Common myeloid progenitor, CD34-positive (primary cell): ENCODE results near the gene CD99L2.

Experiments used
- CTCF ChIA-PET: fragments of 350-600 bp; sonication (Branson Sonifier 250); formaldehyde crosslinking; loops from one replicate; lab custom pipeline; 2021; ENCODE audit warnings: antibody characterized with exemption; lab: Charles Lee
- POLR2A ChIA-PET: fragments of 350-600 bp; sonication (Branson Sonifier 250); formaldehyde crosslinking; loops from one replicate; lab custom pipeline; 2021; ENCODE audit warnings: antibody characterized with exemption; lab: Charles Lee
- DNase-seq, 3 donors: peaks; one replicate each; pipeline versions ENCODE4 v3.0.0 to v3.0.0-alpha.2; 2013
- H3K27ac ChIP-seq, 2 experiments: 1 replicate in 1 of 2; 2 replicates in 1 of 2; pipeline ENCODE4 v1.7.0; 2013; ENCODE audit warnings: inconsistent platforms in 2 of 2, low read length in 2 of 2, mild to moderate bottlenecking in 2 of 2, low read depth in 1 of 2, moderate library complexity in 1 of 2; ENCODE audit not compliant: severe bottlenecking in 2 of 2, insufficient read depth in 1 of 2, poor library complexity in 1 of 2
- H3K27me3 ChIP-seq, 5 experiments: replicated peaks in 2 of 5; 1 replicate in 3 of 5; 2 replicates in 2 of 5; pipeline versions ENCODE4 v1.6.1 to v1.7.0; 2013; ENCODE audit warnings: low read length in 4 of 5, mild to moderate bottlenecking in 2 of 5, moderate library complexity in 2 of 5, inconsistent platforms in 1 of 5; ENCODE audit not compliant: insufficient read depth in 5 of 5, control insufficient read depth in 4 of 5
- H3K36me3 ChIP-seq, 4 experiments: 1 replicate in 2 of 4; 2 replicates in 2 of 4; pipeline versions ENCODE4 v1.6.1 to v1.7.0; 2013; ENCODE audit warnings: low read length in 3 of 4, control low read depth in 1 of 4, mild to moderate bottlenecking in 1 of 4; ENCODE audit not compliant: control insufficient read depth in 4 of 4, insufficient read depth in 4 of 4
- H3K4me1 ChIP-seq, 4 experiments: 1 replicate in 3 of 4; 2 replicates in 1 of 4; pipeline versions ENCODE4 v1.6.1 to v1.7.1; 2013; ENCODE audit warnings: low read length in 3 of 4, mild to moderate bottlenecking in 3 of 4, control low read depth in 1 of 4, inconsistent platforms in 1 of 4, moderate library complexity in 1 of 4; ENCODE audit not compliant: control insufficient read depth in 4 of 4, insufficient read depth in 4 of 4; ENCODE audit errors: control extremely low read depth in 1 of 4
- H3K4me3 ChIP-seq, 7 experiments: 1 replicate in 4 of 7; 2 replicates in 3 of 7; pipeline versions ENCODE4 v1.5.1 to v1.7.0; 2013; ENCODE audit warnings: mild to moderate bottlenecking in 7 of 7, low read length in 6 of 7, moderate library complexity in 6 of 7, inconsistent platforms in 2 of 7, low read depth in 2 of 7, control low read depth in 1 of 7; ENCODE audit not compliant: insufficient read depth in 4 of 7, control insufficient read depth in 1 of 7; ENCODE audit errors: extremely low read depth in 1 of 7
- H3K9me3 ChIP-seq, 5 experiments: 1 replicate in 4 of 5; 2 replicates in 1 of 5; pipeline versions ENCODE4 v1.6.1 to v1.7.1; 2013; ENCODE audit warnings: low read length in 4 of 5, mild to moderate bottlenecking in 2 of 5, inconsistent platforms in 1 of 5, low read depth in 1 of 5, moderate library complexity in 1 of 5; ENCODE audit not compliant: control insufficient read depth in 4 of 5, insufficient read depth in 2 of 5; ENCODE audit errors: control extremely low read depth in 1 of 5
- WGBS: methylation state at CpG from one replicate; pipeline ENCODE4 v1.1.5; 2013; ENCODE audit not compliant: insufficient coverage; 5-methylcytosine and 5-hydroxymethylcytosine counted together

The CD99L2 gene

DNA sequence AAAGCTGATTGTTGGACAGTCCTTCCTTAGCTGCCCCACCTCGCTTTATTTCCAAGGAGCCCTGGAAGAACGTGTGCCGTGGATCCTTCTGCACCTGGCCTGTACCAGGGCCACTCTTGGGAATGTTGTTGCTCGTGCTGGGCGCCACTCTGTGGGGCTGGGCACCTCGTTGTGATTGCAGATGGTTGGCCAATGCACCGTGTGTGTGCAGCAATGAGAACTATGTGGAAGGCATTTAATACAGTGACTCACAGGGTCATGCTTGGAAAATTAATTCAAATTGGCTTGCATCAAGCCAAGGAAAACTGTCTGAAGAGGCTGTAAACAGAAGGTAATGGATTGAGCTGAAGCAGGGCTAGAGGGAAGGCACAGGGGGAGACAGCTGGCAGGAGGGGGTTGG lies 37.0 kb upstream of the CD99L2 start:
- H3K27me3 ChIP-seq: peaks cover 0 to 8% (median 0%) of the 10 kb centered on the region in 5 experiments

DNA sequence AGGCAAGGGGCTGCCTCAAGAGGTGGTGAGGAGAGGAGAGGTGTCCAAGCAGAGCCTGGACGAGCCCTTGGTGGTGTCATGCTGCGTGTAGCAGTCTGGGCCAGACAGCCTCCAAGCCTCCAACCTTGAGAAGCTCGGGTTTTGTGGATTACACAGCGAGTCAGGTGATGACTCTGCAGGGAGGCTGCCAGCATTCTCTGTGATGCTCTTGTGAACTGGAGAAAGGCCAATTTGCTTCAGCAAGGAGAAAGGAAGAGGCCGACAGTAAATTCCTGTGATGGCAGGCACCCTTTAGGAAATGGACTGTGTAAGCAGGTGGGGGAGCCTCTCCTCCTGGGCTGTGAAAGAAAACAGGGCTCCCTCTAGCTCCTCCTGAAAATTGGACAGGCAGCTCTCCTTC lies 36.0 kb upstream of the CD99L2 start:
- no peak for DNase-seq
- no peaks in the 10 kb centered on the region for H3K36me3 ChIP-seq
- CTCF ChIA-PET: no interaction called here

More for the DNA sequence above, 37.0 kb upstream of the CD99L2 start:
- 78% methylated on average over 7 of the region's 7 CpGs for WGBS
- Histone ChIP-seq H3K9me3 (peaks cover 0 to 2% (median 0%) of the 10 kb centered on the region in 5 experiments), H3K27ac (no peak overlapping the region), H3K4me1 (no peaks in the 10 kb centered on the region), H3K36me3 (no peaks in the 10 kb centered on the region), H3K4me3 (no peak overlapping the region)
- CTCF ChIA-PET: no interaction called here
- POLR2A ChIA-PET: no interaction called here
- no peak for DNase-seq

DNA sequence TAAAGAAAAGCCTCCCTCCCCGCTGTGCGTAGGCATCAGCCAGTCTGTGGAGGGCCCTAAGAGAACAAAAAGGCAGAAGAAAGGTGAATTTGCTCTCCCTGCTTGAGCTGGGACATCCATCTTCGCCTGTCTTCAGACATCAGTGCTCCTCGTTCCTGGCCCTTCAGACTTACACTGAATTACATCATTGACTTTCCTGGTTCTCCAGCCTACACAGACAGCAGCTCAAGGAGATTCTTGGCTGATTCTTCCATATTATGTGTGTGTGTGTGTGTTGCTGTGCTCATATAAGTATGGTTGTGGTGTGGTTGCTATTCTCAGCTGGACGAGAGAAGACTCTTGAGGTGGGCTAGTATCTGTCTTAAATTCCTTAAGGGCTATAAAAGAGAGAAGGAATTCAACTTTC lies 35.5 kb upstream of the CD99L2 start:
- POLR2A ChIA-PET: no interaction called here
- DNase-seq: no peak

More for the DNA sequence above, 36.0 kb upstream of the CD99L2 start:
- peaks cover 0 to 8% (median 0%) of the 10 kb centered on the region in 5 experiments for H3K27me3 ChIP-seq
- no peak overlapping the region for H3K4me3 ChIP-seq
- POLR2A ChIA-PET: no interaction called here
- no peaks in the 10 kb centered on the region for H3K4me1 ChIP-seq
- H3K27ac ChIP-seq: no peak overlapping the region
- 67% methylated on average over 3 of the region's 5 CpGs for WGBS
- H3K9me3 ChIP-seq: peaks cover 0 to 2% (median 0%) of the 10 kb centered on the region in 5 experiments

DNA sequence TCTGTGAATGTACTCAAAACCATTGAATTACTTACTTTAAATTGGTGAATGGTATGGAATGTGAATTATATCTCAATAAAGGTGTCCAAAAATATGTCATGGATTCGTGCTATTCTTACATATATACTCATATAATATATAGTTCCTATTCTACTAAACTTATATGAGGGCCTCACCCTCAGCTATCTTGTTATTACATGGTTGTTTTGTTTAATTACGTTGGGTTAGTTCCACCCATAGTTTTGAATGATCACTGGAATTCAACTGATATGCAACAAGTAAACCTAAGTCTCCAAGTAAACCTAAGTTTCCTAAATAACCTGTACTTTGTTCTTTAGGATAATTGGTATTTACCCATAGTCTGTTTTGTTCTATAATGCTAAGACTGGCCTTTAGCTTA lies 30.6 kb upstream of the CD99L2 start:
- Histone ChIP-seq H3K9me3 (no peaks in the 10 kb centered on the region), H3K27ac (no peak overlapping the region), H3K4me3 (no peak overlapping the region), H3K36me3 (no peaks in the 10 kb centered on the region), H3K4me1 (no peaks in the 10 kb centered on the region), H3K27me3 (no peaks in the 10 kb centered on the region)
- DNase-seq: no peak
- WGBS: no CpG with 5 or more reads among the region's 2 CpGs
- CTCF ChIA-PET: no interaction called here
- POLR2A ChIA-PET: no interaction called here

More for the DNA sequence above, 35.5 kb upstream of the CD99L2 start:
- Histone ChIP-seq H3K4me3 (no peak overlapping the region), H3K9me3 (peaks cover 0 to 2% (median 0%) of the 10 kb centered on the region in 5 experiments), H3K36me3 (no peaks in the 10 kb centered on the region), H3K27me3 (peaks cover 0 to 8% (median 0%) of the 10 kb centered on the region in 5 experiments), H3K4me1 (no peaks in the 10 kb centered on the region), H3K27ac (no peak overlapping the region)
- WGBS: 91% methylated on average over 3 of the region's 5 CpGs
- CTCF ChIA-PET: interaction anchor here (0.6 kb wide), 1 partner anchor 111 kb away, joined by 3 read pairs; no protein-coding TSS in a partner anchor

DNA sequence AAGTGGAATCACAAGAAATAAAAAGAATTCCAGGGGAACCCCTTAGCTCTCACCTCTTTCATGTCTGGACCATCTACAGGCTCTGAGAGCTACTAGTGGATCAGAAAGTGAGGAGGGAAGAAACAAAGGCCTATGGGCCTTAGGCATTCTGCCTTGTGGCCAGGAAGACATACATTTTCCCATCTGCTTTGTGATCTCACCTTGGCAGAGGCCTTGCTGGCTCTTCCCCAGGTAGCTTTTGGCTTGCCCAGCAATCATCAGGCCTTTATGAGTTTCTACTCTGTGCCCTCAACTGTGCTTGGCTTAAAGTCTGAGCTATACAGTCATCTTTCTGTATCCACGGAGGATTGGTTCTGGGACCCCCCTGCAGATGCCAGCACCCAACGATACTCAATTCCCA lies 28.3 kb upstream of the CD99L2 start:
- Histone ChIP-seq H3K27ac (no peak overlapping the region), H3K27me3 (no peaks in the 10 kb centered on the region), H3K9me3 (no peaks in the 10 kb centered on the region), H3K4me3 (no peak overlapping the region), H3K4me1 (no peaks in the 10 kb centered on the region), H3K36me3 (no peaks in the 10 kb centered on the region)
- ChIA-PET POLR2A (no interaction called here), CTCF (no interaction called here)
- no peak for DNase-seq
- 100% methylated on average over 1 of the region's 2 CpGs for WGBS

DNA sequence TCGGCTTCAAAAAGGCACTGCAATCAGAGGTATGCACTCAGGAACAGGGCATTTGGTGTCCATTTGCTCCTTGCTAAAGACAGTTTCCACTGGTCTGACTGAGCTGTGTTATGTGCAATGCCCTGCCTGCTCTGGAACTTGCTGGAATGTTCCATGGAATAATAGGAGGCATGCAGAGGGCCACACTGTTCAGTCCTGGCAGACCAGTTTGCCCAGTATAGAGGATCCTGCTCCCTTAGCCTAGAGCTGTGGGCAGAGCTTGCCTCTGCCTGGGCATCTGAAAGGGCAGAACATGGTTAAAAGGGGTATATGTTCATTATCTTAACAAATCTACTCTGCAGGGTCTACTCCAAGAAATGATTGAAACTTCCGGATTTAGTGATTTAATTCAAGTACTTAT lies 27.8 kb upstream of the CD99L2 start:
- CTCF ChIA-PET: no interaction called here
- Histone ChIP-seq H3K36me3 (no peaks in the 10 kb centered on the region), H3K27ac (no peak overlapping the region), H3K4me3 (no peak overlapping the region), H3K27me3 (no peaks in the 10 kb centered on the region), H3K4me1 (no peaks in the 10 kb centered on the region), H3K9me3 (no peaks in the 10 kb centered on the region)
- POLR2A ChIA-PET: no interaction called here
- WGBS: 100% methylated on average over 1 of the region's 2 CpGs
- DNase-seq: no peak

DNA sequence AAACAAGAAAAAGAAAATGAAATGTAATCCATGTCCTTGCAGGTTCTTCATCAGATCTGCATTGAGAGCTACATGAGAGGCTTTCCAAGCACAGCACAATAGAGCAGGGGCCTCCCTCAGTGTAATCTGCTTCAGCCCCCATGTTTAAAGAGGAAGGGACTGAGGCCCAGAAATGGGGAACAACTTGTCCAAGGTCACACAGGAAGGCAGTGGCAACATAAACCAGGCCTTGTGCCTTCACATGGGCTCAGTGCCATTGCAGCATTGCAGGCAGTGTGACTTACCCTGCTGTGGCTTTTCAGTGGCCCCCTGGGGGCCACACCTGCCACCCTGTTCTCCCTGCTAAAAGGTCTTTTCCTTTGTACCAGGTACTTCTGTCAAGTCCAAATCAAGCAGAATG lies 20.9 kb upstream of the CD99L2 start:
- Histone ChIP-seq H3K27ac (no peak overlapping the region), H3K4me3 (no peak overlapping the region), H3K4me1 (peaks cover 0 to 4% (median 0%) of the 10 kb centered on the region in 4 experiments), H3K36me3 (no peaks in the 10 kb centered on the region), H3K27me3 (no peaks in the 10 kb centered on the region), H3K9me3 (no peaks in the 10 kb centered on the region)
- DNase-seq: no peak
- ChIA-PET POLR2A (no interaction called here), CTCF (no interaction called here)
